Activated CD4-positive, alpha-beta T cell treated with anti-CD3 and anti-CD28 coated beads for 24 hours (primary cell): ENCODE measurements around the gene CORO6.
A peak's percentile ranks its signal among the peaks of the same experiment; 100 is the strongest.

Experiments
- DNase-seq, 2 donors: peaks; one replicate each; pipeline ENCODE4 v3.0.0-alpha.2; 2020; ENCODE audit warnings: low read depth in 2 of 2

Gene CORO6

DNA sequence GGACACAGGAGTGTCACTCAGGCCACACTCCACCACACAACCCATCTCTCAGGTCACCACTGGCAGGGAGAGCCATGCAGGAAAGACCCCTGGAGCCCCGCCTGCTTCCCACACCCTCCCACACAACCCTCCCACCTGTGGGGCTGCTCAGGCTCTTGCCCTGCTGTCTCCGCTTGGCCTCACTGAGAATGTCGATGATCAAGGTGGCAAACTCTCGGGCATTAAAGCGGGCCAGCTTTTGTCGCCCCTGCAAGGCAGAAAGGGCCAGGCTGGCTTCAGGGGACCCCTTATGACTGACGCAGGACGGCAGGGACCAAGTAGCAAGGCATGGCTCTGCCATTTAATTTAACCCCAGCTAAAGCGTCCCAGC lies 45.7 kb downstream of the CORO6 start:
- DNase-seq: no peak

DNA sequence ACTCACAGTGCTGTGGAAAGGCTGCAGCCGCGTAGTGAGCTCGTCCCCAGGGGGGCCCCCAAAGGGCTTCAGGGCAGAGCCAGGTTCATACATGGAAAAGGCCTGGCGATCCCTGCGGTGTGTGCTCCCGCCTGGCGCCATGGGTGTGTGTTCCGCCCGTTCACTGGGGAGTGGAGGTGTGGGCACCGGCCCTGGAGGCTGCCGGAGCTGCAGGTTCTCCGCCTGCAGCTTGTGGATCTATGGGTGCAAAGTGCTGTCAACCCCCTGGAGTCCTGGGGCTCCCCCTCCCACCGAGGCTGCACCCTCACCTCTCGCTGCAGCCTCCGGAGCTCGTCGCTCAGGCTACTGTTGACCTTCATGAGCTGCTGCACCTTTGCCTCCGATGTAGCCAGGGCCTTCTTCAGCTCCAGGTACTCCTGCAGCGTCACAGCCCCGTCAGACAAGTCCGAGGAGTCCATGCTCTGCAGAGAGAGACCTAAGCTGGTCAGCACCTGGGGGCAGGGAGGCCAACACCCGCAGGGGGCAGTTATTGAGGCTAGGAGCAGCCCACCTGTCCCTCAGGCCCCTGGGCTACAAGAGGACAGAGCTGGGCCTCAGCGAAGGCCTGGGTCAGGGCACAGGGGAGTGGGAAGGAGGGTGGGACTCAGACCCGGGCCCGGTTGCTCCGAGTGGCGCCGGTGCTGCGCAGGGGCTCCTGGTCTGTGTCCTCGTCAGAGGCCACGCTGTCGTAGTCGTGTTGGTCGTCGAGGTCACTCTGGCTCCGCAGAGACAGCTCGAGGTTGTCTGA lies 46.3 kb downstream of the CORO6 start:
- DNase-seq: no peak

- no peak for DNase-seq
Measured at GRCh38 chr17:29575511-29576213, 47.0 kb downstream of the CORO6 start.

DNA sequence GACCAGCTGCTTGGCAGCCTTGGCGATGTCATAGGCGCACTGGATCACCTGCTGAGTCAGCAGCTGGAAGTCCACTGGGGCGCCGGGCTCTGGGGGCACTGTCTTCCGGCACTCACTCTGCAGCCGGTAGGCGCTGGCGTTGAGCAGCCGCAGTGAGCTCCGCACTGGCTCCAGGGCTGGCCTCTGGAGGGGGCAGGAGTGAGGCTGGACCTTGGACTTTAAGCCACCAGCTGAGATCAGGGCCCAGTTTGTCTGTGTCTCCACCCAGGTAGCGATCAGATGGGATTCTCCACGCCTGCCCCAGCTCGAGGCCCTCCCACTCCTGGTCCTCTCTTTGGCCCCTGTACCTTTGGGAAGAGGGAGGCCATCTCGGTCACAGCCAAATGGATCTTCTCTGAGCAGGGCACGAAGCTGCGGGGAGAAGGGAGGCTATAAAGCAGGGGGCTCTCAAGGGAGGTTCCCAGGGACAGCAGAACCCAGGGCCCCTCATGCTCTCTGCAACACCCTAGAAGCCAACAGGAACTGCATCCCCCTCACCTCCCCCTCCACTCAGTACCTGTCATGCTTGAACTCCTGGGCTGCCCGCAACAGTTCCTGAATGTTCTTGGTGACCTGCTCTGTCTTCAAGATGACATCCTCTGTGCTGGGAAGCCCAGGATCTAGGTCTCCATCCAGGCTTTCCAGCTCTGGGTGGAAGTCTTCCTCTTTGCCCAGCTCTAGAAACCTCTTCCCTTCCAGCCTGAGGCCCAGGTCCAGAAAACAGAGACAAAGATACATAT lies 47.8 kb downstream of the CORO6 start:
- no peak for DNase-seq

GRCh38 chr17:29573871-29574731 lies 48.6 kb downstream of the CORO6 start:
- DNase-seq: no peak

DNA sequence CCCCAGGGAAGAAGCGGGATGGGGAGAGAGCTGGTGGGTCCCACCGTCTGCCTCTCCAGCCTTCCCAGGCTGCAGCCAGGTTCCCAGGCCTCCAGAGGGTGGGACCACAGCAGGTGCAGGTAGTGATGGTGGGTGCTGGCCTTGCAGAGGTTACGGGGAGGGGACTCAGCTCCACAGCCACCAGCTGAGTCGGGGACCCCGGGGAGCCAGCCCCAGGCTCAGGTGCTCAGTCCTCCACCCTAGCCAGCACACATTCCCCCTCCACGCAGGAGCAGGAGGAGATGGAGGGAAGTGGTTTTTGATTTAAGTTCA lies 49.2 kb downstream of the CORO6 start:
- DNase-seq: no peak

DNA sequence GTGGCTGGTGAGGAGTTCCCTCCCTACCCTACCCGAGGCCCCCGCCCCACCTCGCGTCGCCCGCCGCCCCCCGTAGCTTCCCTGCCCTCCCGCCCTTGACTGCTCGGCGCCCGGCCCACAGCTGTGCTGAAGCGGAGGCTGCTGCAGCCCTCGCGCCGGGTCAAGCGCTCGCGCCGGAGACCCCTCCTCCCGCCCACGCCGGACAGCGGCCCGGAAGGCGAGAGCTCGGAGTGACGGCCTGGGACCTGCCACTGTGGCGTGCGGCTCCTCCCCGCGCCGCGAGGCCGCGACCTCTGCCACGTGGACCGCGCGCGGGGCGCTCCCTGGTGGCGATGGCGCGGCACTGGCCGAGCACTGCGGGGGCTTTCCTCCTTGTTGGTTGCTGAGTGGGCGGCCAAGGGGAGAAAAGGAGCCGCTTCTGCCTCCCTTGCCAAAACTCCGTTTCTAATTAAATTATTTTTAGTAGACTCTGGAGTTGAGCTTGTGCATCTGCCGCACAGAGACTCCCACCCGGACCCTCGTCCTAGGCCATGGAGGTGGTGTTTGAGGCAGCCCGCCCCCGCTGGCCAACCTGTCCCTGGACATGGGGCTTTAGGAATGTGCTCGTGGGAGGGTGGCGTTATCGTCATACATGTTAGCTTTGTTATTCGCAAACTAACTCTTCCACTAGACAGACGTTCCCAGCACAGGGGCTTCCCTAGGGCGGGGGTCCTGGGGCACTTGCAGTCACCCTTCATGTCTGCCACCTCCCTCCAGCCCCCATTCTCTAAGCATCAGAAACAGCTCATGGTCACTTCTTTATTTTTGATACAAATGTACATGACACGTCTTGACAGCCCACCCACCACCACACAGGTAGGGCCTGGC lies 49.8 kb downstream of the CORO6 start:
- peak in 1 of 2 donors; percentile 49 for DNase-seq

DNA sequence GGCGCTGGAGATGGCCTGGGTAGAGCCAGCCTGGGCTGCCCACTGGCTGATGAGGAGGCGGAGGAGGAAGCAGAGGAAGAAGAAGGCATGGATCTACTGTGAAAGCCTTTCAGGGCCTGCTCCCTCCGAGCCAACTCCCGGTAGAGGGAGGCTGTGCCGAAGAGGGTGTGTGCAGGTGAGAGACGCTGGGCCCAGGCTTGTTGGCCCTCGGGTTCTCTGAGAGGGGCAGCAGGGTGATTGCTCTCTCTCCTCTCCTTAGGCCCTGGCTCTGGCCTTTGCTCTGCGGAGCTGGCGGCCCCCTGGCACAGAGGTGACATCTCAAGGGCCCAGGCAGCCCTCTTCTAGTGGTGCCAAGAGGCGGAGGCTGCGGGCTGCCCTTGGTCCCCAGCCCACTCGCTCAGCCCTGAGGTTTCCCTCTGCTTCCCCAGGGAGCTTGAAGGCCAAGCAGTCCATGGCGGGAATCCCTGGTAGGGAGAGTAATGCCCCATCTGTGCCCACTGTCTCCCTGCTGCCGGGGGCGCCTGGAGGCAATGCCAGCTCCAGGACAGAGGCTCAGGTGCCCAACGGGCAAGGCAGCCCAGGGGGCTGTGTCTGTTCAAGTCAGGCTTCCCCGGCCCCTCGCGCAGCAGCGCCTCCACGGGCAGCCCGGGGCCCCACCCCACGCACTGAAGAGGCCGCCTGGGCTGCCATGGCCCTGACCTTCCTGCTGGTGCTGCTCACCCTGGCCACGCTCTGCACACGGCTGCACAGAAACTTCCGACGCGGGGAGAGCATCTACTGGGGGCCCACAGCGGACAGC lies 50.6 kb downstream of the CORO6 start:
- DNase-seq: no peak

GRCh38 chr17:29571486-29571882 lies 51.2 kb downstream of the CORO6 start:
- no peak for DNase-seq

DNA sequence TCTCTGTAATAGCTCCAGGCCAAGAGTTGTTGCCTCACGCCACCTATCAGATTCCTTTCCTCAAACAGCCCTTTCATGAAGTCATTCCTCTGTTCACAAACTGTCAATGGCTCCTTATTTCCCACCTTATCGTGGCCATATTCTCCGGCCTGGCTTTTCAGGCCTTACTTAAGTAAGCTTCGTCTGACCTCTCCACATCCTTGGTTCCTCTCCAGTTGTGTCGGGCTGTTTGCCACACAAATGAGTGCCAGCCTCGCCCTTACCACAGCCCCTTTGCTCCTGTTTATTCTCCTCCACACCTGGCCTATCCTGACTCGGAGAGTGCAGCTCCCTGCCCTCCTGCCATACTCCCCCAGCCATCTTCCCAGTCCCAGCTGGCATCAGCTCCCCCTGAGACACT lies 52.2 kb downstream of the CORO6 start:
- DNase-seq: no peak

- no peak for DNase-seq
Measured at GRCh38 chr17:29569245-29569950, 53.3 kb downstream of the CORO6 start.

- peak; percentile 78 to 93 for DNase-seq
Measured at GRCh38 chr17:29568331-29569244, 54.1 kb downstream of the CORO6 start, which contains the start of gene TP53I13. Gene TP53I13, plus strand, starts transcription at chr17:29568701. Its CDS starts 58 bp downstream, at chr17:29568759.

- peak; percentile 49 to 66 for DNase-seq
Measured at GRCh38 chr17:29567554-29568330, 55.0 kb downstream of the CORO6 start.

DNA sequence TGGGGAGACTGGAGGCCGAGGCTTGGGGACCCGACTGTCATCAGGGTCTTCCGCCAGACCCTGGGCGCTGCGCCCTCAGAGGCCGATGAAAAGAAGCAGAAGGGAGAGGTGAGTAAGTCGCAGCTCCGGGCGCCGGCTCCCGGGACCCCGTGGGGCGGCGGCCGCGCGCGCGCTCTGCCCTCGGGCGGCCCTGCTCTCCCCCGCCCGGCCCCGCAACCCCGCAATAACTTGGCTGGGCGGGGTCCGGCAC lies 55.5 kb downstream of the CORO6 start:
- DNase-seq: no peak

DNA sequence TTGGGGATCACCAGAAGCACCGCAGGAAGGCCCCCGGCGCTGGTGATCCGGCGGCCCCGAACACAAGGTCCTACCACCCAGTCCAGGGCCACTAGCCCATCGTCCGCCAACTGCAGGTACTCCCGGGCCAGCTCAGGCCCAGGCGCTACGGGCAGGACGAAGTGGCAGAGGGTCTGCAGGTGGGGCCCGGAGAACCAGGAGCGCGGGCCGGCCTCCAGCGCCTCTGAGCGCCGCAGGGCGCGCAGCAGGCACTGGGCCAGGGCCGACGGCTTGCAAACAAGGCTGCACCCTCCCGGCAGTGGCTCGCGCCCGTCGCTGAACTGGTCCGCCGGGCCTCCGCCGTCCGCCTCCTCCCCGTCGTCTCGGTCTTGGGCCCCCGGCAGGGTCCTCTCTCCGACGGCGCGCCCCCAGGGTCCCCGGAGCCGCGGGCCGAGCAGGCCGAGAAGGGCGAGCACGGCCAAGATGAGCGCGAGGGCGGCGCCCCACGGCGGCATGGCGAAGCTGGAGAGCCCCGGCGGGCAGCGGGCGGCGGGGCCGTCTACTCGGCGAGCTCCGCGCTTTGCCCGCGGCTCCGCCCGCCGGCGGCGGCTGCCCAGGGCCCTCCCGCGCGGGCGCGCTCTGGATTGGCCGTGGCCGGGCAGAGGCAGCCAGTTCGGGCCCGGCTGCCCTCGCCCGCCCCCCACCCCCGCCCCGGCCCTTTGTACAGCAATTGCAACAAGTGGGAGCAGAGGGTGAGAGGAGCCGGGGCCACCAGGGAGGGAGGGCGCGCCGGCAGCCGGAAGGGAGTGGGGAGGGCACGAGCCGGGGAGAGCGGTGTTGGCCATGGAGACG lies 56.0 kb downstream of the CORO6 start, which contains the start of gene ABHD15:
Gene ABHD15 (minus strand): TSS at position 565 of the 831 bp plus-strand sequence. CDS start 71 bp downstream, at position 494.
- no peak for DNase-seq

DNA sequence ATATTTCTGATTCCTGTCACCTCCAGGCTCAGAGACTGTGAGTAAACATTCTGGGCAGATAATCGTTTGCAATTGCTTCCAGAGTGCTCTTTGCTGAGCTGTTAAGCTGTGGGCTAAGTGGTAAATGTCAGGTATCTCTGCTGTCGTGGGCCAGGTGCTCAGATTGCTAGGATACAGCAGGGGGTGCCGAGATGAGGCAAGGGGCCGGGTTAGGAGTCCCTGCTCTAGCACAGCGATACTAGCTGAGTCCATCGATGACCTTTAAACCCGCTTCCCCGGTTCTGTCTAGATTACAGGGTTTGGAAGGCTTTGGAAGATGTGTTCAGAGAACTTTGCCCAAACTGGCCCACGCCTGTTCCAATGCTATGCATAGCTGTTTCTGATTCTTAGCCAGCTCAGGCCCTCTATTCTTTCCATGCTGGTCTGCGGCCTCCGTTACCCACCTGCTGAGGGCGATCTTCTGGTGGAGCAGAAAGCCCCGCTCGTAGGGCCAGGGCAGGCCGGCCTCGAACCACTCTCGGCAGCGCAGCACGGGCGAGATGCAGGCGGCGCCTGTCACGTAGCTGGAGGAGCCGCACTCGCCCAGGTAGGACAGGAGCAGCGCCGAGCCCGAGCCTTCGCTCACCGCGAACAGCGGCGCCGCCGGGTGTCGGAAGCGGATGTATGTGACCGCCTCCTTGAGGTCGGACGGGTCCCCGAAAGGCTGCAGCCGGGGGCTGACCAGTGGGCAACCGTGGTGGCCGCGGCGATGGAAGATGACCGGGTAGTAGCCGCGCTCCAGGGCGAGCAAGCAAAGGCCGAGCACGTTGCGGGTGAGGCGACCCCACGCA lies 56.9 kb downstream of the CORO6 start:
- no peak for DNase-seq
